Measurements from ENCODE around the gene HMCN2.

DNA sequence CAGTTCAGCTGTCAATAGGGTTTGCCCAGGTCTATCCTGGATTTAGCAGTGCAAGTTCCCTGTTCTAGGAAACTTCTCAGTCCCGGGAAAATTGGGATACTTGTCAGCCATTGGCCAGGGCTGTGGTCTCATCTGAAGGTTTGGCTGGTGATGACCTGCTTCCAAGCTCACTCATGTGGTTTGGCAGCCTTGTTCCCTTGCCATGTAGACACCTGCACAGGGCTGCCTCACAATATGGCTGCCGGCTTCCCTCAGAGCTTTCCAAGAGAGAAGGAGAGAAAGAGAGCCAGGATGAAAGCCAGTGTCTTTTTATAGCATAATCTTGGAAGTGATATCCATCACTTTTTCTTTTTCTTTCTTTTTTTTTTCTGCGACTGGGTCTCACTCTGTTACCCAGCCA lies 37.7 kb upstream of the HMCN2 start:
- TF ChIP-seq, protein P1, sequence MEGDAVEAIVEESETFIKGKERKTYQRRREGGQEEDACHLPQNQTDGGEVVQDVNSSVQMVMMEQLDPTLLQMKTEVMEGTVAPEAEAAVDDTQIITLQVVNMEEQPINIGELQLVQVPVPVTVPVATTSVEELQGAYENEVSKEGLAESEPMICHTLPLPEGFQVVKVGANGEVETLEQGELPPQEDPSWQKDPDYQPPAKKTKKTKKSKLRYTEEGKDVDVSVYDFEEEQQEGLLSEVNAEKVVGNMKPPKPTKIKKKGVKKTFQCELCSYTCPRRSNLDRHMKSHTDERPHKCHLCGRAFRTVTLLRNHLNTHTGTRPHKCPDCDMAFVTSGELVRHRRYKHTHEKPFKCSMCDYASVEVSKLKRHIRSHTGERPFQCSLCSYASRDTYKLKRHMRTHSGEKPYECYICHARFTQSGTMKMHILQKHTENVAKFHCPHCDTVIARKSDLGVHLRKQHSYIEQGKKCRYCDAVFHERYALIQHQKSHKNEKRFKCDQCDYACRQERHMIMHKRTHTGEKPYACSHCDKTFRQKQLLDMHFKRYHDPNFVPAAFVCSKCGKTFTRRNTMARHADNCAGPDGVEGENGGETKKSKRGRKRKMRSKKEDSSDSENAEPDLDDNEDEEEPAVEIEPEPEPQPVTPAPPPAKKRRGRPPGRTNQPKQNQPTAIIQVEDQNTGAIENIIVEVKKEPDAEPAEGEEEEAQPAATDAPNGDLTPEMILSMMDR (conservative IDR thresholded peaks at IDR 0.05) = no peak
- TF ChIP-seq ZFX (IDR thresholded peaks at IDR 0.05) = no peak
